IMR-90 (cell line): Measurements from ENCODE around the gene CES2. TPM values are rescaled to one million over a fixed set of nuclear protein-coding genes. Genes with fewer than 3 reads are reported as not detected.
A peak's percentile ranks its signal among the peaks of the same experiment; 100 is the strongest.

ENCODE experiments used
- ATAC-seq: fragments of 200-7000 bp; cut with Tn5 transposase; 2 replicates; pipeline ENCODE4 v1.9.1; 2020; ENCODE audit warnings: low read depth, mild to moderate bottlenecking, moderate library complexity
- BruUV-seq: library from RNA; stranded (reverse); fragments of 400-500 nt; replicated peaks from 2 replicates; lab custom pipeline; 2021; lab: Mats Ljungman, UMichigan
- CTCF ChIA-PET: fragments of 300-600 bp; formaldehyde crosslinking; extraction: SDS; loops from one replicate; lab custom pipeline; 2021; ENCODE audit warnings: antibody characterized with exemption; lab: Yijun Ruan, JAX
- POLR2A ChIA-PET: fragments of 300-600 bp; sonication (Branson Sonifier 250); formaldehyde crosslinking; loops from one replicate; lab custom pipeline; 2022; ENCODE audit warnings: antibody characterized with exemption; ENCODE audit not compliant: unreplicated experiment; lab: Charles Lee
- DNase-seq: peaks from one replicate; pipeline ENCODE4 v3.0.0; 2013
- H2AFZ ChIP-seq: replicated peaks from 2 replicates; pipeline ENCODE3; 2013; ENCODE audit warnings: low read length, mild to moderate bottlenecking; ENCODE audit not compliant: poor library complexity
- H2AK5ac ChIP-seq: 2 replicates; pipeline ENCODE4 v1.6.1; 2013; ENCODE audit warnings: low read depth, low read length, inconsistent platforms
- H2AK9ac ChIP-seq: replicated peaks from 2 replicates; pipeline ENCODE3; 2013; ENCODE audit warnings: mild to moderate bottlenecking, low read depth, low read length, moderate library complexity; ENCODE audit not compliant: poor library complexity
- H2BK120ac ChIP-seq: 2 replicates; pipeline ENCODE4 v1.6.1; 2013; ENCODE audit warnings: low read depth, low read length, inconsistent platforms
- H2BK15ac ChIP-seq: 3 replicates; pipeline ENCODE4 v1.6.1; 2013; ENCODE audit warnings: low read depth, low read length, inconsistent platforms
- H2BK20ac ChIP-seq: 2 replicates; pipeline ENCODE4 v1.6.1; 2013; ENCODE audit warnings: low read depth, mild to moderate bottlenecking, inconsistent platforms, low read length, moderate library complexity
- H2BK5ac ChIP-seq: 2 replicates; pipeline ENCODE4 v1.6.1; 2013; ENCODE audit warnings: mild to moderate bottlenecking, low read depth, low read length, inconsistent platforms; ENCODE audit not compliant: poor library complexity, severe bottlenecking
- H3K14ac ChIP-seq: replicated peaks from 2 replicates; pipeline ENCODE4 v1.6.1; 2013; ENCODE audit warnings: low read depth, low read length, inconsistent platforms
- H3K18ac ChIP-seq: 2 replicates; pipeline ENCODE4 v1.6.1; 2013; ENCODE audit warnings: low read depth, low read length, control low read depth
- H3K23ac ChIP-seq: 2 replicates; pipeline ENCODE4 v1.6.1; 2013; ENCODE audit warnings: low read depth, low read length, inconsistent platforms
- H3K27ac ChIP-seq: 2 replicates; pipeline ENCODE4 v1.5.1; 2013; ENCODE audit warnings: mild to moderate bottlenecking, control low read depth, low read length; ENCODE audit not compliant: insufficient read depth
- H3K27me3 ChIP-seq: 2 replicates; pipeline ENCODE4 v1.6.1; 2013; ENCODE audit warnings: low read length; ENCODE audit not compliant: control insufficient read depth, insufficient read depth
- H3K36me3 ChIP-seq: 2 replicates; pipeline ENCODE4 v1.6.1; 2013; ENCODE audit warnings: low read length, mixed read lengths; ENCODE audit not compliant: control insufficient read depth, insufficient read depth
- H3K4ac ChIP-seq: 2 replicates; pipeline ENCODE4 v1.6.1; 2013; ENCODE audit warnings: low read depth, low read length, inconsistent platforms
- H3K4me1 ChIP-seq: 2 replicates; pipeline ENCODE4 v1.6.1; 2013; ENCODE audit warnings: low read length, mixed read lengths; ENCODE audit not compliant: control insufficient read depth, insufficient read depth
- H3K4me2 ChIP-seq: 2 replicates; pipeline ENCODE4 v1.6.1; 2013; ENCODE audit warnings: low read depth, mild to moderate bottlenecking, control low read depth, low read length, moderate library complexity
- H3K4me3 ChIP-seq: 2 replicates; pipeline ENCODE4 v1.5.1; 2013; ENCODE audit warnings: low read depth, mild to moderate bottlenecking, control low read depth, low read length, moderate library complexity; ENCODE audit not compliant: insufficient read depth
- H3K56ac ChIP-seq: 2 replicates; pipeline ENCODE4 v1.6.1; 2013; ENCODE audit warnings: low read length, inconsistent platforms; ENCODE audit not compliant: insufficient read depth; ENCODE audit errors: extremely low read depth
- H3K79me1 ChIP-seq, 2 experiments: 2 replicates each; pipeline ENCODE4 v1.6.1; 2013; ENCODE audit warnings: low read length in 2 of 2, inconsistent platforms in 1 of 2, low read depth in 1 of 2
- H3K9ac ChIP-seq: 2 replicates; pipeline ENCODE4 v1.6.1; 2013; ENCODE audit warnings: low read depth, low read length, control low read depth
- H3K9me1 ChIP-seq: 2 replicates; pipeline ENCODE4 v1.6.1; 2013; ENCODE audit warnings: low read length, inconsistent platforms; ENCODE audit not compliant: insufficient read depth
- H3K9me3 ChIP-seq: 2 replicates; pipeline ENCODE4 v1.6.1; 2013; ENCODE audit warnings: low read length; ENCODE audit not compliant: control insufficient read depth, insufficient read depth
- H4K20me1 ChIP-seq: 2 replicates; pipeline ENCODE4 v1.6.1; 2013; ENCODE audit warnings: low read length, inconsistent platforms; ENCODE audit not compliant: insufficient read depth
- H4K5ac ChIP-seq: 2 replicates; pipeline ENCODE4 v1.6.1; 2013; ENCODE audit warnings: mild to moderate bottlenecking, low read depth, low read length, control low read depth
- H4K8ac ChIP-seq, 2 experiments: 2 replicates each; pipeline ENCODE4 v1.6.1; 2013; ENCODE audit warnings: low read depth in 2 of 2, low read length in 2 of 2, control low read depth in 1 of 2, inconsistent platforms in 1 of 2
- H4K91ac ChIP-seq: 2 replicates; pipeline ENCODE4 v1.6.1; 2013; ENCODE audit warnings: low read depth, low read length, inconsistent platforms; ENCODE audit not compliant: insufficient read depth
- BHLHE40 ChIP-seq: fragments of 150-350 bp; IDR thresholded peaks from 2 replicates; pipeline ENCODE4 v1.6.1; 2016; ENCODE audit warnings: mild to moderate bottlenecking, low read depth, low read length
- CEBPB ChIP-seq: IDR thresholded peaks from 2 replicates; pipeline ENCODE4 v1.6.1; 2012; ENCODE audit warnings: low read depth, low read length, improper control_type of control experiment
- CHD1 ChIP-seq: IDR thresholded peaks from 2 replicates; pipeline ENCODE4 v1.6.1; 2012; ENCODE audit warnings: low read depth, low read length, improper control_type of control experiment
- FOS ChIP-seq: fragments of 150-350 bp; IDR thresholded peaks from 2 replicates; pipeline ENCODE4 v1.6.1; 2016; ENCODE audit warnings: low read depth, low read length
- MAFK ChIP-seq: IDR thresholded peaks from 2 replicates; pipeline ENCODE4 v1.6.1; 2012; ENCODE audit warnings: low read depth, low read length, improper control_type of control experiment
- MAZ ChIP-seq: IDR thresholded peaks from 2 replicates; pipeline ENCODE4 v1.6.1; 2012; ENCODE audit warnings: low read depth, mild to moderate bottlenecking, low read length, improper control_type of control experiment, moderate library complexity, borderline replicate concordance
- MXI1 ChIP-seq: IDR thresholded peaks from 2 replicates; pipeline ENCODE4 v1.6.1; 2012; ENCODE audit warnings: low read depth, mild to moderate bottlenecking, low read length, moderate library complexity, borderline replicate concordance
- NFE2L2 ChIP-seq: fragments of 150-350 bp; IDR thresholded peaks from 2 replicates; pipeline ENCODE4 v1.6.1; 2016; ENCODE audit warnings: low read depth, mild to moderate bottlenecking, low read length
- POLR2A ChIP-seq: IDR thresholded peaks from 2 replicates; pipeline ENCODE4 v1.6.1; 2012; ENCODE audit warnings: mild to moderate bottlenecking, low read depth, low read length
- RAD21 ChIP-seq: IDR thresholded peaks from 2 replicates; pipeline ENCODE4 v1.6.1; 2012; ENCODE audit warnings: low read length, improper control_type of control experiment
- RCOR1 ChIP-seq: IDR thresholded peaks from 2 replicates; pipeline ENCODE4 v1.6.1; 2012; ENCODE audit warnings: mild to moderate bottlenecking, low read length, improper control_type of control experiment; ENCODE audit not compliant: insufficient replicate concordance
- RFX5 ChIP-seq: IDR thresholded peaks from 2 replicates; pipeline ENCODE4 v1.8.0; 2012; ENCODE audit warnings: low read depth, mild to moderate bottlenecking, low read length, moderate library complexity
- SMC3 ChIP-seq: fragments of 150-350 bp; IDR thresholded peaks from 2 replicates; pipeline ENCODE4 v1.6.1; 2016; ENCODE audit warnings: low read depth, mild to moderate bottlenecking, antibody characterized with exemption, low read length, moderate library complexity
- WGBS, 2 experiments: methylation state at CpG; one replicate each; pipeline versions ENCODE4 v1.1.5 to v1.1.7; 2013; ENCODE audit warnings: missing lambda C conversion rate in 2 of 2; ENCODE audit not compliant: insufficient read length in 1 of 2; ENCODE audit errors: extremely low coverage in 2 of 2; 5-methylcytosine and 5-hydroxymethylcytosine counted together
- dilution Hi-C: fragments of 300-500 bp; cut with HindIII; formaldehyde crosslinking; loops from one replicate; pipeline ENCODE4 v1.14.3; 2018; ENCODE audit warnings: low sequenced_read_pairs; ENCODE audit not compliant: unreplicated experiment
- in situ Hi-C: fragments of 300-500 bp; cut with MboI; formaldehyde crosslinking; loops from 3 replicates; pipeline ENCODE4 v1.14.3; 2019; ENCODE audit warnings: low sequenced_read_pairs, inconsistent platforms, mixed read lengths
- intact Hi-C: fragments of 100-400 bp; cut with micrococcal nuclease; formaldehyde crosslinking; loops from 2 replicates; pipeline ENCODE4 v1.10.0; 2022
- polyA plus RNA-seq, 3 experiments: library from polyadenylated mRNA; depleted of rRNA; stranded (reverse); fragments of >200 nt; gene quantifications; 2 replicates each; pipeline ENCODE4 v1.2.3, GENCODE V29; 2012; ENCODE audit warnings: low replicate concordance in 1 of 3
- total RNA-seq: library from RNA; depleted of rRNA; stranded (reverse); fragments of >200 nt; gene quantifications from 2 replicates; pipeline ENCODE4 v1.2.3, GENCODE V29; 2012
- TF ChIP-seq, protein P1 (sequence below): conservative IDR thresholded peaks from 2 replicates; pipeline ENCODE4 v1.5.1; 2012; ENCODE audit warnings: mild to moderate bottlenecking, low read depth, low read length, improper control_type of control experiment
- TF ChIP-seq, protein P2 (sequence below): fragments of 150-350 bp; IDR thresholded peaks from 2 replicates; pipeline ENCODE4 v1.6.1; 2016; ENCODE audit warnings: low read depth, mild to moderate bottlenecking, low read length, moderate library complexity, borderline replicate concordance
- TF ChIP-seq, protein P3 (sequence below): fragments of 150-350 bp; IDR thresholded peaks from 2 replicates; pipeline ENCODE4 v1.6.1; 2017; ENCODE audit warnings: mild to moderate bottlenecking, antibody characterized with exemption, low read length, low read depth

CES2 gene
- total and polyA plus RNA-seq, 2 of the 4 experiments (the other 2 are of a cell fraction): 15.1 to 23.2 TPM

DNA sequence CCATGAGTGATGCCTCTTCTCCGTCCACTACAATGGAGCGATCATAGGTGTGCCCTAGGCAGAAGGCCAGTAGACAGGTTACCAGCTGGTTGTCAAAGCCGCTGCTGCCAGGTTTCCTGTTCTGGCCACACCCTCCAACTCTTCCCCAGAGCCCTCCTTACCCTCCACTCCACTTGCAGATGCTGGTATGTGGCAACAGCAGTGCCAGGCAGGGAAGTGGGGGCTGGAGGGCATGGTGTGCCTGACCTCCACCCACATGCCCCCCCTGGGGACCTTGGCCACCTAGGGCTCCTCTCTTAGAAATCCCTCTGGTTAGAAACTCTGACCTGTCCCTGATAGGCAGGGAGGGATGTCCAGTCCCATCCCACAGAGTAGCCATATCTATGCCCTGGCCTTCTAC, 11.4 kb upstream of the CES2 start:
- H3K4ac ChIP-seq: no peak overlapping the region
- H2AK9ac ChIP-seq: no peak overlapping the region
- no peaks in the 10 kb centered on the region for H3K79me1 ChIP-seq
- no peak overlapping the region for H3K9ac ChIP-seq
- no peak overlapping the region for H3K23ac ChIP-seq
- no peak overlapping the region for H2BK5ac ChIP-seq
- no peak overlapping the region for H2BK120ac ChIP-seq
- WGBS, 2 experiments: no CpG with 5 or more reads among the region's 3 CpGs
- no peak overlapping the region for H4K91ac ChIP-seq
- H2BK15ac ChIP-seq: no peak overlapping the region
- CTCF ChIA-PET: no interaction called here
- H3K27ac ChIP-seq: no peak overlapping the region
- POLR2A ChIA-PET: no interaction called here
- no peak overlapping the region for H2AFZ ChIP-seq
- peaks cover 27% of the 10 kb centered on the region for H3K4me1 ChIP-seq
- peaks cover 24% of the 10 kb centered on the region for H3K9me1 ChIP-seq
- H3K36me3 ChIP-seq: no peaks in the 10 kb centered on the region
- H2BK20ac ChIP-seq: no peak overlapping the region
- no peaks in the 10 kb centered on the region for H4K20me1 ChIP-seq
- dilution Hi-C loops: no loop called here
- ATAC-seq: no peak
- H3K27me3 ChIP-seq: peaks cover 18% of the 10 kb centered on the region
- intact Hi-C loops: no loop called here
- in situ Hi-C loops: no loop called here
- no peak for TF ChIP-seq POLR2A
- TF ChIP-seq, protein P1, sequence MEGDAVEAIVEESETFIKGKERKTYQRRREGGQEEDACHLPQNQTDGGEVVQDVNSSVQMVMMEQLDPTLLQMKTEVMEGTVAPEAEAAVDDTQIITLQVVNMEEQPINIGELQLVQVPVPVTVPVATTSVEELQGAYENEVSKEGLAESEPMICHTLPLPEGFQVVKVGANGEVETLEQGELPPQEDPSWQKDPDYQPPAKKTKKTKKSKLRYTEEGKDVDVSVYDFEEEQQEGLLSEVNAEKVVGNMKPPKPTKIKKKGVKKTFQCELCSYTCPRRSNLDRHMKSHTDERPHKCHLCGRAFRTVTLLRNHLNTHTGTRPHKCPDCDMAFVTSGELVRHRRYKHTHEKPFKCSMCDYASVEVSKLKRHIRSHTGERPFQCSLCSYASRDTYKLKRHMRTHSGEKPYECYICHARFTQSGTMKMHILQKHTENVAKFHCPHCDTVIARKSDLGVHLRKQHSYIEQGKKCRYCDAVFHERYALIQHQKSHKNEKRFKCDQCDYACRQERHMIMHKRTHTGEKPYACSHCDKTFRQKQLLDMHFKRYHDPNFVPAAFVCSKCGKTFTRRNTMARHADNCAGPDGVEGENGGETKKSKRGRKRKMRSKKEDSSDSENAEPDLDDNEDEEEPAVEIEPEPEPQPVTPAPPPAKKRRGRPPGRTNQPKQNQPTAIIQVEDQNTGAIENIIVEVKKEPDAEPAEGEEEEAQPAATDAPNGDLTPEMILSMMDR: no peak
- TF ChIP-seq MAFK: no peak
- TF ChIP-seq, protein P2, sequence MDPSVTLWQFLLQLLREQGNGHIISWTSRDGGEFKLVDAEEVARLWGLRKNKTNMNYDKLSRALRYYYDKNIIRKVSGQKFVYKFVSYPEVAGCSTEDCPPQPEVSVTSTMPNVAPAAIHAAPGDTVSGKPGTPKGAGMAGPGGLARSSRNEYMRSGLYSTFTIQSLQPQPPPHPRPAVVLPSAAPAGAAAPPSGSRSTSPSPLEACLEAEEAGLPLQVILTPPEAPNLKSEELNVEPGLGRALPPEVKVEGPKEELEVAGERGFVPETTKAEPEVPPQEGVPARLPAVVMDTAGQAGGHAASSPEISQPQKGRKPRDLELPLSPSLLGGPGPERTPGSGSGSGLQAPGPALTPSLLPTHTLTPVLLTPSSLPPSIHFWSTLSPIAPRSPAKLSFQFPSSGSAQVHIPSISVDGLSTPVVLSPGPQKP: no peak
- TF ChIP-seq RAD21: no peak
- TF ChIP-seq MXI1: no peak
- TF ChIP-seq CEBPB: no peak
- TF ChIP-seq SMC3: no peak
- TF ChIP-seq MAZ: no peak
- no peak for TF ChIP-seq BHLHE40
- no peak for TF ChIP-seq RCOR1
- TF ChIP-seq FOS: no peak
- TF ChIP-seq CHD1: no peak
- no peak for TF ChIP-seq NFE2L2
- TF ChIP-seq, protein P3, sequence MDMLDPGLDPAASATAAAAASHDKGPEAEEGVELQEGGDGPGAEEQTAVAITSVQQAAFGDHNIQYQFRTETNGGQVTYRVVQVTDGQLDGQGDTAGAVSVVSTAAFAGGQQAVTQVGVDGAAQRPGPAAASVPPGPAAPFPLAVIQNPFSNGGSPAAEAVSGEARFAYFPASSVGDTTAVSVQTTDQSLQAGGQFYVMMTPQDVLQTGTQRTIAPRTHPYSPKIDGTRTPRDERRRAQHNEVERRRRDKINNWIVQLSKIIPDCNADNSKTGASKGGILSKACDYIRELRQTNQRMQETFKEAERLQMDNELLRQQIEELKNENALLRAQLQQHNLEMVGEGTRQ: no peak
- no peak for TF ChIP-seq RFX5
- no peak overlapping the region for H3K4me2 ChIP-seq
- peak overlapping the region; percentile 30; the same call in 1 of the 2 replicates for H2AK5ac ChIP-seq
- no peaks in the 10 kb centered on the region for H3K9me3 ChIP-seq
- BruUV-seq: no TSS peak
- no peak for DNase-seq
- no peak overlapping the region for H4K5ac ChIP-seq
- no peak overlapping the region for H3K4me3 ChIP-seq
- H3K56ac ChIP-seq: no peak overlapping the region
- H3K18ac ChIP-seq: no peak overlapping the region
- no peak overlapping the region for H4K8ac ChIP-seq
- H3K14ac ChIP-seq: no peak overlapping the region
